Liver (tissue), 9 donors: ENCODE measurements around the gene CARS1. TPM values are rescaled to one million over a fixed set of nuclear protein-coding genes. Genes with fewer than 3 reads are reported as not detected.

Experiments used
- DNase-seq: peaks from one replicate; pipeline ENCODE4 v3.0.0-alpha.2; 2017; ENCODE audit warnings: low spot score
- H3K27ac ChIP-seq, 2 donors: one replicate each; pipeline ENCODE4 v1.7.0; 2013; ENCODE audit warnings: inconsistent platforms in 2 of 2, low read length in 2 of 2, control low read depth in 1 of 2, low read depth in 1 of 2, mild to moderate bottlenecking in 1 of 2
- H3K27me3 ChIP-seq, 4 donors: one replicate each; pipeline versions ENCODE4 v1.6.1 to v1.7.0; 2013; ENCODE audit warnings: low read length in 3 of 4, inconsistent platforms in 1 of 4, mild to moderate bottlenecking in 1 of 4, moderate library complexity in 1 of 4; ENCODE audit not compliant: control insufficient read depth in 4 of 4, insufficient read depth in 4 of 4
- H3K36me3 ChIP-seq, 4 donors: one replicate each; pipeline versions ENCODE4 v1.6.1 to v1.7.0; 2013; ENCODE audit warnings: low read length in 3 of 4, mild to moderate bottlenecking in 3 of 4, low read depth in 1 of 4, moderate library complexity in 1 of 4; ENCODE audit not compliant: control insufficient read depth in 4 of 4, insufficient read depth in 3 of 4
- H3K4me1 ChIP-seq, 4 donors: one replicate each; pipeline versions ENCODE4 v1.6.1 to v1.7.0; 2013; ENCODE audit warnings: low read length in 3 of 4, mild to moderate bottlenecking in 3 of 4, moderate library complexity in 1 of 4; ENCODE audit not compliant: control insufficient read depth in 4 of 4, insufficient read depth in 4 of 4
- H3K4me3 ChIP-seq, 3 donors: one replicate each; pipeline versions ENCODE4 v1.6.1 to v1.7.0; 2013; ENCODE audit warnings: low read length in 3 of 3, control low read depth in 1 of 3, low read depth in 1 of 3, mild to moderate bottlenecking in 1 of 3
- H3K9ac ChIP-seq, 2 donors: one replicate each; pipeline ENCODE4 v1.7.0; 2013; ENCODE audit warnings: low read length in 2 of 2, mild to moderate bottlenecking in 2 of 2, moderate library complexity in 2 of 2, control low read depth in 1 of 2, low read depth in 1 of 2
- H3K9me3 ChIP-seq, 4 donors: one replicate each; pipeline versions ENCODE4 v1.6.1 to v1.7.0; 2013; ENCODE audit warnings: low read length in 3 of 4; ENCODE audit not compliant: control insufficient read depth in 4 of 4
- ATF3 ChIP-seq: IDR thresholded peaks from 2 replicates; pipeline ENCODE4 v1.6.1; 2016; ENCODE audit warnings: antibody characterized with exemption
- CTCF ChIP-seq: fragments of 150-350 bp; IDR thresholded peaks from 2 replicates; pipeline ENCODE4 v1.5.1; 2017; ENCODE audit warnings: improper control_type of control experiment, low read depth, low read length; ENCODE audit not compliant: missing input control
- EGR1 ChIP-seq, 2 donors: IDR thresholded peaks; 2 replicates each; pipeline ENCODE4 v1.6.1; 2016 to 2018; ENCODE audit warnings: antibody characterized with exemption in 2 of 2, low read depth in 2 of 2
- FOXA1 ChIP-seq: IDR thresholded peaks from 2 replicates; pipeline ENCODE4 v1.6.1; 2016; ENCODE audit warnings: antibody characterized with exemption
- FOXA2 ChIP-seq: IDR thresholded peaks from 2 replicates; pipeline ENCODE4 v1.6.1; 2016; ENCODE audit warnings: antibody characterized with exemption
- GABPA ChIP-seq, 2 donors: IDR thresholded peaks in 1 of 2; conservative IDR thresholded peaks in 1 of 2; 2 replicates each; pipeline ENCODE4 v1.6.1; 2016; ENCODE audit warnings: antibody characterized with exemption in 2 of 2, mild to moderate bottlenecking in 1 of 2, moderate library complexity in 1 of 2
- HNF4A ChIP-seq, 2 donors: conservative IDR thresholded peaks; 2 replicates each; pipeline ENCODE4 v1.6.1; 2016; ENCODE audit warnings: antibody characterized with exemption in 2 of 2, mild to moderate bottlenecking in 2 of 2
- HNF4G ChIP-seq: IDR thresholded peaks from 2 replicates; pipeline ENCODE4 v1.6.1; 2016; ENCODE audit warnings: antibody characterized with exemption
- JUND ChIP-seq, 2 donors: IDR thresholded peaks; 2 replicates each; pipeline ENCODE4 v1.6.1; 2016; ENCODE audit warnings: antibody characterized with exemption in 2 of 2
- NR2F2 ChIP-seq: IDR thresholded peaks from 2 replicates; pipeline ENCODE4 v1.6.1; 2016; ENCODE audit warnings: antibody characterized with exemption
- RAD21 ChIP-seq, 2 donors: IDR thresholded peaks; 2 replicates each; pipeline ENCODE4 v1.6.1; 2016; ENCODE audit warnings: antibody characterized with exemption in 2 of 2, mild to moderate bottlenecking in 2 of 2
- RXRA ChIP-seq, 2 donors: IDR thresholded peaks; 2 replicates each; pipeline ENCODE4 v1.6.1; 2017 to 2018; ENCODE audit warnings: antibody characterized with exemption in 2 of 2, mild to moderate bottlenecking in 1 of 2
- SP1 ChIP-seq: IDR thresholded peaks from 2 replicates; pipeline ENCODE4 v1.6.1; 2018; ENCODE audit warnings: antibody characterized with exemption, mild to moderate bottlenecking
- TAF1 ChIP-seq: conservative IDR thresholded peaks from 2 replicates; pipeline ENCODE4 v1.6.1; 2016; ENCODE audit warnings: antibody characterized with exemption, mild to moderate bottlenecking
- YY1 ChIP-seq: IDR thresholded peaks from 2 replicates; pipeline ENCODE4 v1.6.1; 2016; ENCODE audit warnings: antibody characterized with exemption, mild to moderate bottlenecking
- WGBS: extraction: QIAGEN DNeasy Blood & Tissue Kit; methylation state at CpG from one replicate; pipeline ENCODE4 v1.1.7; 2013; 5-methylcytosine and 5-hydroxymethylcytosine counted together
- polyA plus RNA-seq, 2 donors: library from polyadenylated mRNA; stranded (reverse) in 1 of 2; unstranded in 1 of 2; fragments of 200-250 nt in 1 of 2; fragments of >200 nt in 1 of 2; fragmentation: Nextera tagmentation in 1 of 2; extraction: Ambion mirVana in 1 of 2; gene quantifications; one replicate each; pipeline versions ENCODE4 v1.2.1 to v1.2.3, GENCODE V29; 2013 to 2015
- total RNA-seq, 2 donors: library from RNA; depleted of rRNA; stranded (reverse); fragments of >200 nt; gene quantifications; one replicate each; pipeline ENCODE4 v1.2.3, GENCODE V29; 2014
- TF ChIP-seq, protein P1 (sequence below): IDR thresholded peaks from 2 replicates; pipeline ENCODE4 v1.6.1; 2016; ENCODE audit warnings: antibody characterized with exemption, mild to moderate bottlenecking
- TF ChIP-seq, protein P2 (sequence below): IDR thresholded peaks from 2 replicates; pipeline ENCODE4 v1.6.1; 2016; ENCODE audit warnings: antibody characterized with exemption
- donor health status: healthy.
- donor health status: healthy.
- donor health status: healthy.
- donor health status: healthy.
- donor health status: healthy.

The CARS1 gene
- total and polyA plus RNA-seq, 4 donors: 15.2 to 40.1 (median 22.1) TPM

DNA sequence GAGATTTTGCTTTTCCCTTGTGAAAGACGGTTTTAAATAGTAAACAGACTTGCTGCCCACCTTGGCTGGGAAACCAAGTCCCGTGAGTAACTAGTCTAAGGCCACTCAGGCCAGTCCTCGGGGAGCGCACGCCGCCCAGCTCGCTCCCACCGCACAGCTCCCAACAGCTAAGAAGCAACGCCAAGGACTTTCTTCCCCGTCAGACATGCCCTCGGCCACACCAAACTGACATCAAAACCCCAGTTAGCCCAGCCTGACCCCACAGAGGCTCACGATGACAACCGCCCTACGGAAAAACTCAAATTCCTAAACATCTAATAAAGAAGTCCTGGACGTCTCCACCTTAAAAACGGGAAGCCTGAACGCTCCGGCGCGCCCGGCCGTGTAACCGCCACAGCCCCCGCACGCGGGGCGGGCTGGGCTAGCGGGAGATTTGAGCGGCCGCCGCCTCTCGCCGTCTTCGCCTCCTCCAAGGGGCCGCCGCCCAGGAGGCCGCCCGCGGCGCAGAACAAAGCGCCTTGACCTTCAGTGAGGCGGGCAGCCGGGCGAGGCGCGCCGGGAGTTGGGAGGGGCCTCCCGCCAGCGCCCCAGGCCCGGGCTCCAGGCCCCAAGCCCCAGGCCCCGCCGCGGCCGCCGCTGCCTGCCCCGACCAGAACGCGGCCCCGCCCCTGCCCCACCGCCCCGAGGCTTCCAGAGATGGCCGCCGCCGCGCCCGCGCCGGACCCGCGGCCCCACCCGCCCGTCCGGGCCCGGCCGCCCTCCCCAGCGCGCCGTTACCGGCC is 65.6 kb downstream of the CARS1 start:
- DNase-seq: no peak
- Histone ChIP-seq H3K27ac (peak overlapping the region; percentile 77 to 92), H3K36me3 (no peaks in the 10 kb centered on the region), H3K27me3 (no peaks in the 10 kb centered on the region), H3K4me3 (peak overlapping the region; percentile 73 to 96 (median 76)), H3K9me3 (no peaks in the 10 kb centered on the region), H3K9ac (peak overlapping the region; percentile 63 to 93), H3K4me1 (peaks cover 7 to 42% (median 36%) of the 10 kb centered on the region in 4 donors)
- under 1% methylated on average over 79 of the region's 79 CpGs for WGBS
- TF ChIP-seq FOXA2 (no peak), SP1 (no peak), HNF4A (conservative IDR thresholded peaks at IDR 0.05) (no peak), TAF1 (no peak), RAD21 (IDR thresholded peaks at IDR 0.05) (no peak), JUND (IDR thresholded peaks at IDR 0.05) (no peak), RXRA (IDR thresholded peaks at IDR 0.05) (no peak), CTCF (no peak), FOXA1 (no peak), NR2F2 (no peak), HNF4G (no peak), GABPA (IDR thresholded peaks at IDR 0.05 in 1 of 2, conservative IDR thresholded peaks at IDR 0.05 in 1 of 2) (no peak), YY1 (no peak), EGR1 (IDR thresholded peaks at IDR 0.05; ENCODE audit: low read depth in 2 of 2) (no peak), ATF3 (no peak)
- TF ChIP-seq, protein P1, sequence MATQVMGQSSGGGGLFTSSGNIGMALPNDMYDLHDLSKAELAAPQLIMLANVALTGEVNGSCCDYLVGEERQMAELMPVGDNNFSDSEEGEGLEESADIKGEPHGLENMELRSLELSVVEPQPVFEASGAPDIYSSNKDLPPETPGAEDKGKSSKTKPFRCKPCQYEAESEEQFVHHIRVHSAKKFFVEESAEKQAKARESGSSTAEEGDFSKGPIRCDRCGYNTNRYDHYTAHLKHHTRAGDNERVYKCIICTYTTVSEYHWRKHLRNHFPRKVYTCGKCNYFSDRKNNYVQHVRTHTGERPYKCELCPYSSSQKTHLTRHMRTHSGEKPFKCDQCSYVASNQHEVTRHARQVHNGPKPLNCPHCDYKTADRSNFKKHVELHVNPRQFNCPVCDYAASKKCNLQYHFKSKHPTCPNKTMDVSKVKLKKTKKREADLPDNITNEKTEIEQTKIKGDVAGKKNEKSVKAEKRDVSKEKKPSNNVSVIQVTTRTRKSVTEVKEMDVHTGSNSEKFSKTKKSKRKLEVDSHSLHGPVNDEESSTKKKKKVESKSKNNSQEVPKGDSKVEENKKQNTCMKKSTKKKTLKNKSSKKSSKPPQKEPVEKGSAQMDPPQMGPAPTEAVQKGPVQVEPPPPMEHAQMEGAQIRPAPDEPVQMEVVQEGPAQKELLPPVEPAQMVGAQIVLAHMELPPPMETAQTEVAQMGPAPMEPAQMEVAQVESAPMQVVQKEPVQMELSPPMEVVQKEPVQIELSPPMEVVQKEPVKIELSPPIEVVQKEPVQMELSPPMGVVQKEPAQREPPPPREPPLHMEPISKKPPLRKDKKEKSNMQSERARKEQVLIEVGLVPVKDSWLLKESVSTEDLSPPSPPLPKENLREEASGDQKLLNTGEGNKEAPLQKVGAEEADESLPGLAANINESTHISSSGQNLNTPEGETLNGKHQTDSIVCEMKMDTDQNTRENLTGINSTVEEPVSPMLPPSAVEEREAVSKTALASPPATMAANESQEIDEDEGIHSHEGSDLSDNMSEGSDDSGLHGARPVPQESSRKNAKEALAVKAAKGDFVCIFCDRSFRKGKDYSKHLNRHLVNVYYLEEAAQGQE: no peak
- TF ChIP-seq, protein P2, sequence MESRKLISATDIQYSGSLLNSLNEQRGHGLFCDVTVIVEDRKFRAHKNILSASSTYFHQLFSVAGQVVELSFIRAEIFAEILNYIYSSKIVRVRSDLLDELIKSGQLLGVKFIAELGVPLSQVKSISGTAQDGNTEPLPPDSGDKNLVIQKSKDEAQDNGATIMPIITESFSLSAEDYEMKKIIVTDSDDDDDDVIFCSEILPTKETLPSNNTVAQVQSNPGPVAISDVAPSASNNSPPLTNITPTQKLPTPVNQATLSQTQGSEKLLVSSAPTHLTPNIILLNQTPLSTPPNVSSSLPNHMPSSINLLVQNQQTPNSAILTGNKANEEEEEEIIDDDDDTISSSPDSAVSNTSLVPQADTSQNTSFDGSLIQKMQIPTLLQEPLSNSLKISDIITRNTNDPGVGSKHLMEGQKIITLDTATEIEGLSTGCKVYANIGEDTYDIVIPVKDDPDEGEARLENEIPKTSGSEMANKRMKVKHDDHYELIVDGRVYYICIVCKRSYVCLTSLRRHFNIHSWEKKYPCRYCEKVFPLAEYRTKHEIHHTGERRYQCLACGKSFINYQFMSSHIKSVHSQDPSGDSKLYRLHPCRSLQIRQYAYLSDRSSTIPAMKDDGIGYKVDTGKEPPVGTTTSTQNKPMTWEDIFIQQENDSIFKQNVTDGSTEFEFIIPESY: no peak
